Measurements from ENCODE around the gene RSRC1.
"Not testable (repeated sequence)": the region's sequence is repeated elsewhere in the genome, so short reads cannot be mapped to it uniquely, and the experiment has no call there.

The RSRC1 gene, protein sequence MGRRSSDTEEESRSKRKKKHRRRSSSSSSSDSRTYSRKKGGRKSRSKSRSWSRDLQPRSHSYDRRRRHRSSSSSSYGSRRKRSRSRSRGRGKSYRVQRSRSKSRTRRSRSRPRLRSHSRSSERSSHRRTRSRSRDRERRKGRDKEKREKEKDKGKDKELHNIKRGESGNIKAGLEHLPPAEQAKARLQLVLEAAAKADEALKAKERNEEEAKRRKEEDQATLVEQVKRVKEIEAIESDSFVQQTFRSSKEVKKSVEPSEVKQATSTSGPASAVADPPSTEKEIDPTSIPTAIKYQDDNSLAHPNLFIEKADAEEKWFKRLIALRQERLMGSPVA
- 34.2 to 53.6 (median 48.0) reads per million in 4 experiments for total RNA-seq

GRCh38 chr3:158109804-158110657, at the start of gene RSRC1:
Gene RSRC1 (plus strand): TSS chr3:158110089. CDS start chr3:158122105, 12,016 bp downstream.
- peak; percentile 60 for DNase-seq

DNA sequence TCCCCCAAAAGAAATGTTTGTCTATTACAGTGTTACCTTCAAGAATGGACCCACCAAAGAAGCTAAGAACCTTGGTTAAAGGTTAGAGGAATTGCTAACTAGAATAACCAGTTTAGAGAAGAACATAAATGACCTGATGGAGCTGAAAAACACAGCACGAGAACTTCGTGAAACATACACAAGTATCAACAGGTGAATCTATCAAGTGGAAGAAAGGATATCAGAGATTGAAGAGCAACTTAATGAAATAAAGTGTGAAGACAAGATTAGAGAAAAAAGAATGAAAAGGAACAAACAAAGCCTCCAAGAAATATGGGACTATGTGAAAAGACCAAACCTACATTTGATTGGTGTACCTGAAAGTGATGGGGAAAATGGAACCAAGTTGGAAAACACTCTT, 44.3 kb upstream of the RSRC1 start:
- DNase-seq = not testable (repeated sequence)

- DNase-seq = no peak
Measured at GRCh38 chr3:158072790-158073189, 37.1 kb upstream of the RSRC1 start.

DNA sequence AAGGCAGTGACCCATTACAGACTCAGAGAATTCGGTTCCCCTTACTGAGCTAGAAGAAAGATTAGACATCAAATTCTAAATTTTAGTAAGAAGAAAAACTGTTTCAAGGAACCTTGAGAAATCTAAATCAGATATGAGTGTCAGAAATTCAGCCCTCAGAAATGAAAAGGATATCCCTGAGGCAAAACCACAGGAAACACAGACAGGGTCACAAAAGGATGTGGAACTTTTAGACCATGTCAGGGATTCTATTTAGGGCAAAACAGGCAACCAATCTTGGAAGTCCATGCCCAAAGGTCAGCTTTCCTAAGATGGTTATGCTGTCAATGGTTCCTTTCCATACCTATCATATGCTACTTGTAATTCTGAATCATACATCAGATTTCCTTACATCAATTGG, 35.3 kb upstream of the RSRC1 start:
- no peak for DNase-seq

- no peak for DNase-seq
Measured at GRCh38 chr3:158079599-158079998, 30.3 kb upstream of the RSRC1 start.

DNA sequence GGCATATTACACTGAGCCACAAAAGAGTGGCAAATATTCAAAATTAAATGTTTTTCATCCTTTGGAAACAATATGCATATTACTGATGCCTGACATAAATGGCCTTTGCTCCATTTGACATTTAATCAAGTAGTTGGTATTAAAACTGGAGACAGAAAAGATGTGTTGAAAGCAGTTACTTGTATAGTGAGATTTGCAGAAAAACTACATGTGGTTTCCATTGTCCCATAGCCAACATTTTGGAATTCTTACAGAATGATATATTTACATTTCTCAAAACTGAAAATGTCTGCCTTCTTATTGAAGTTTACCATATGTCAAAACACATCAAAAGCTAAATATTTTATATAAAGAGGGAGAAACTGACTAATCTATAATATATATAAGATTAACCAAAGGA, 25.2 kb upstream of the RSRC1 start:
- DNase-seq = no peak

- no peak for DNase-seq
Measured at GRCh38 chr3:158085358-158085757, 24.5 kb upstream of the RSRC1 start.

DNA sequence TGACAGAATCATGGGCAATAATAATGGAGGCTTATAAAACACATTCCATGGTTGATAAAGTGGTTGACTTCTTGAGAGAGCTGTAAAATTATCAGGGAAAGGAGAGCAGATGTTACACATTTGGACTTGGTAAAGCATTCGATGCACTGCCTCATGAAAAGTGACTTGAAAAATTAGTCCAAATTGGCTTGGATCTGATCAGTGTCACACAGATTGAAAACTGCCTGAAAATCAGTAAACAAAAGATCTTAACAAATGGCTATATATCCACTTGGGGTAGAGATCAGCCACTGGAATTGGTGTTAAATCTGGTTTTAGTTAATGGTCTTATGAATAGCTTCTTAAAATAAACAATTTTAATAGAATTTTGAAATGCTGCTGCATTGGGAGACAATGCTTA, 24.0 kb upstream of the RSRC1 start:
- DNase-seq = no peak

GRCh38 chr3:158086361-158086760, 23.5 kb upstream of the RSRC1 start:
- DNase-seq = no peak

- no peak for DNase-seq
Measured at GRCh38 chr3:158086776-158087175, 23.1 kb upstream of the RSRC1 start.

- no peak for DNase-seq
Measured at GRCh38 chr3:158091531-158091930, 18.4 kb upstream of the RSRC1 start.

- no peak for DNase-seq
Measured at GRCh38 chr3:158093526-158093925, 16.4 kb upstream of the RSRC1 start.

GRCh38 chr3:158094235-158095110, 15.4 kb upstream of the RSRC1 start:
- no peak for DNase-seq

DNA sequence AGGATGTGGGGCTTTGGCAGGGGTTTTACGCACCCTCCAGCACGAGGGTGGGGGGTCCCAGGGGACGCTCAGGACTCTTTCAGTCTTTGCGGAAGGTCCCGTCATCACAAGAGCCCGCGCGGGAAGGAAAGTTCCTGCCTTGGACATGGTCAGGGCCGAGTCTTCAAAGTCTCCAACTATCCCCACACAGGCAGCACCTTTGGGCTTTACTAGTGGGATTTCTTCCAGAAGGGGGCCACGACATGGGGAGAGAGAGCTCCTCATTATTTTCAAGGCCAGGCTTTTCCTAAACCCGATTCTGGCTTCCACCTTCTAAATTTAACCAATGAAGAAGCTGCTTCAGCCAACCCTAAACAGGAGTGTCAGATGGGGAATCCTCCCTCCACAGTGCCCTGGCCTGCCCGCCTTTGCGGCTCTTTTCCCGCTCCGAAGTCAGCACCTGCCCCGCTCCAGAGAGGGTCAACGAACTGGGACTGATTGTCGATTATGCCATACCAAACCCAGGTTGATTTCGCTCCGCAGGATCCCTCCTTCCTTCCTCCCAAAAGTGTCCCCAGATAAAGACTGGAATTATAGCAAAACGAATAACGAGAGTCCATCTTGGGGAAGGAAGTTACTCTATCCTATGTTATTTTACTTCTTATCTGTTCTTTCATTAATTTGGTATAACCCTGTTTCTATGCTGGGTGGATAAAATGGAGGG, 14.6 kb upstream of the RSRC1 start:
- no peak for DNase-seq

- DNase-seq = no peak
Measured at GRCh38 chr3:158095814-158096704, 13.8 kb upstream of the RSRC1 start.

- no peak for DNase-seq
Measured at GRCh38 chr3:158097081-158097592, 12.8 kb upstream of the RSRC1 start.

DNA sequence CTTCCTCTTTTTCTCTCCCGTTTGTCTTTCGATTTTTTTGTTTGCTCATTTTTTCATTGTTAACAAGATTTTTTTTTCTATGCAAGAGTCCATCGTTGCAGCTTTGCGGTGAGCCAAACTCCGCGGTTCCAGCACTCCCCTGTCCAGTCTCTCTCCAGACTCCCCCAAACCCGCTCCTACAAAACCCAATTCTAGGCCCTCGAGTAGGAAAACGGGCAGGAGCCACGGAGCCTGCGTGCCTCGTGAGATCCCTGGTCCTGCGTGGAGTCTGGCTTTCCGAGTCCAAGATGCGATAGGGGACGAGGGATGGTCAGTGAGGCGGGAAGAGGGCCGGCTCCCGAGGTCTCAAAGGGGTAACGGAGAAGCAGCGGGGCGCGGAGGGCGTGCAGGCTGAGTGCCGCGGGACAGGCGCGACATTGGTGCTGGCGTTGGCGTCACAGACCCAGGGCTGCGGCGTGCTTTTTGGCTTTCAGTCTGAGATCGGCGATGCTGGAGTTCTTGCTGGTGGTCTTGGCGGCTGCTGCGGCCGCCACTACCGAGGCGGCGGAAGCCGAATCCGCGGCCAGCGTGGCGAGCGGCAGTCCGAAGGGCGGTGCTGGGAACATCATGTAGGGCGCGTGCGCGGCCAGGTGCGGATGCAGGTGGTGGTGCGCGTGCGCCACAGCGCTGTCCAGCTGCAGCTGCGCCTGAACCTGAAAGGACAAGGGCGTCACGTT, 12.1 kb upstream of the RSRC1 start:
- peak; percentile 44 for DNase-seq

- no peak for DNase-seq
Measured at GRCh38 chr3:158098309-158098639, 11.6 kb upstream of the RSRC1 start.

DNA sequence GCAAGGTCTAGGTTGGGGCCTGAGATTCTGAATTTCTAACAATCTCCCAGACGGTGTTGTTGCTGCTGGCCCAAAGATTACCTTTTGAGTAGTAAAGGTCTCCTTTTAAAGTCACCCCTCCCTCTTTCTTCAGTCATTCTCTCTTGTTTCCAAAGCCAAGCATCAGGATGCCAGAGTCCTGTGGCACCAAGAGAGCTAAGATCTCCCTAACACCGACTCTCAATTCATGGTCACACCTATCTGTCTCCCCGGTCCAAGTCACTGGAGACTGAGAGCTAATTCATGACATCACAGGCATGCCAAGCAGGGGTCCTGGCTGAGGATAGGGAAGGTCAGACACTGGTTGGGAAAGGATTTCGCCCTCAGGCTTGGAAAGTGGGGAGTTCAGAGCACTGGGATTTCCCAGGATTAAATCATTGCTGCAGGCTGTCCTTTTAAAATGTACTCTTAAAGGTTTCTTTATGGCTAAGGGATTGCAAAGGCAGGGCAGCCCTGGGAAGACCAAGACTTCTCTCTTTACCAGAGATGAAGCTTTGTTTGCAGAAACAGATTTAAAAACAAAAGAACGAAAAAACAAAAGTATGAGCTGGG, 11.0 kb upstream of the RSRC1 start:
- no peak for DNase-seq

DNA sequence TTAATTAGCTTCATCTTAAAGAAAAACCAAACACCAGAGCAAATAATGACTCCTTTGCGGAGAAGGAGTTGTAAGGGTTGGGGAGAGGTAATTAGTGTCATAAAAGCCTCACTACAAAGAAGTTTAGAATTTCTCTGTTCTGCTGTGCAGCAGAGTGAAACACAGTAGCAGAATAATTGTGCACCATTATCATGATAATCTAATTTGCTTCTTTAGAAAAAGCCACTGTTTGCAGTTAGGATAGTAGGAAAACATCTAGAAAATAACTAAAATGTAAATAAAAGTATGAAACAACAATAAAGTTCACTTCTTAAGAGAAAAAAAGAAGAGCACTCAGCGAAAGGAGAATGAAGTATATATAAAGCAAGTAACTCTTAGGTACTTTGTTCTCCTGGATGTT, 9.2 kb upstream of the RSRC1 start:
- DNase-seq = no peak
